Uterus (tissue), 2 donors: ENCODE data around the gene GALNT15.

ENCODE experiments used
- POLR2A ChIP-seq, 2 donors: fragments of 450-650 bp; IDR thresholded peaks; one replicate each; pipeline ENCODE4 v1.6.1; 2016; ENCODE audit warnings: antibody characterized with exemption in 2 of 2, mild to moderate bottlenecking in 1 of 2, moderate library complexity in 1 of 2
- TF ChIP-seq, protein P1 (sequence below), 4 experiments: fragments of 200-600 bp in 2 of 4; fragments of 450-650 bp in 2 of 4; sonication (generic) in 2 of 4; IDR thresholded peaks; one replicate each; pipeline ENCODE4 v1.5.1; 2016 to 2019; ENCODE audit warnings: antibody characterized with exemption in 4 of 4, mild to moderate bottlenecking in 2 of 4, moderate library complexity in 1 of 4

DNA sequence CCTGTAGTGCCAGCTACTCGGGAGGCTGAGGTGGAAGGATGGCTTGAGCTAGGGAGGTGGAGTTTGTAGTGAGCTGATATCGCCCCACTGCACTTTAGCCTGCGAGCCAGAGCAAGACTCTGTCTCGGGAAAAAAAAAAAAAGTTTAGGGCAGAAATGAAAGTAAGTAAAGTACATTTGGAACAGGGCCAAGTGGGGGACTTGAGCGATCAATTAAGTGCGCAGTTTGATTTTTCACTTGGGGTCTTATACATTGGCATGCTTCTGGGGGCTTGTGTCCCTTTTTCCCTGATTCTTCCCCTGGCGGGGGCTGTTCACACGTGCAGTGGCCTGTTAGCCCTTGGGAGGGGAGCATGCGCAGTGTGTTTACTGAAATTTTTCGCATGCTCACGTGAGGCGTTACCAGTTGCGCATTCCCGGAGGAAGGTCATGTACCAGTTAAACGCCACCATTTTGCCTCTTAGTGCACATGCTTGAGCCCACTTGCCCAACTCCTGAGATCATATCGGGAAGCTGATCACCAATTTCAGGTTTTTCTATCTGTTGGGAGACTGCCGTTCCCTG lies 42.0 kb downstream of the GALNT15 start:
- TF ChIP-seq, protein P1, sequence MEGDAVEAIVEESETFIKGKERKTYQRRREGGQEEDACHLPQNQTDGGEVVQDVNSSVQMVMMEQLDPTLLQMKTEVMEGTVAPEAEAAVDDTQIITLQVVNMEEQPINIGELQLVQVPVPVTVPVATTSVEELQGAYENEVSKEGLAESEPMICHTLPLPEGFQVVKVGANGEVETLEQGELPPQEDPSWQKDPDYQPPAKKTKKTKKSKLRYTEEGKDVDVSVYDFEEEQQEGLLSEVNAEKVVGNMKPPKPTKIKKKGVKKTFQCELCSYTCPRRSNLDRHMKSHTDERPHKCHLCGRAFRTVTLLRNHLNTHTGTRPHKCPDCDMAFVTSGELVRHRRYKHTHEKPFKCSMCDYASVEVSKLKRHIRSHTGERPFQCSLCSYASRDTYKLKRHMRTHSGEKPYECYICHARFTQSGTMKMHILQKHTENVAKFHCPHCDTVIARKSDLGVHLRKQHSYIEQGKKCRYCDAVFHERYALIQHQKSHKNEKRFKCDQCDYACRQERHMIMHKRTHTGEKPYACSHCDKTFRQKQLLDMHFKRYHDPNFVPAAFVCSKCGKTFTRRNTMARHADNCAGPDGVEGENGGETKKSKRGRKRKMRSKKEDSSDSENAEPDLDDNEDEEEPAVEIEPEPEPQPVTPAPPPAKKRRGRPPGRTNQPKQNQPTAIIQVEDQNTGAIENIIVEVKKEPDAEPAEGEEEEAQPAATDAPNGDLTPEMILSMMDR (IDR thresholded peaks at IDR 0.05) = no peak
- no peak for TF ChIP-seq POLR2A (IDR thresholded peaks at IDR 0.05)
